Activated CD4-positive, alpha-beta T cell treated with anti-CD3 and anti-CD28 coated beads, Interleukin-2, amount 10 ng/mL, durations not matched to agents 7 days and 5 days (primary cell): ENCODE data around the gene TC2N. TPM values are rescaled to one million over a fixed set of nuclear protein-coding genes. Genes with fewer than 3 reads are reported as not detected.
A peak's percentile ranks its signal among the peaks of the same experiment; 100 is the strongest.
"Not testable (repeated sequence)": the region's sequence is repeated elsewhere in the genome, so short reads cannot be mapped to it uniquely, and the experiment has no call there.

Experiments
- CTCF ChIA-PET: fragments of 350-600 bp; sonication (Branson Sonifier 250); formaldehyde crosslinking; loops from one replicate; lab custom pipeline; 2021; ENCODE audit warnings: antibody characterized with exemption; lab: Charles Lee
- POLR2A ChIA-PET: fragments of 350-600 bp; sonication (Branson Sonifier 250); formaldehyde crosslinking; loops from one replicate; lab custom pipeline; 2021; ENCODE audit warnings: antibody characterized with exemption; lab: Charles Lee
- DNase-seq: peaks from one replicate; pipeline ENCODE4 v3.0.0-alpha.2; 2020
- H3K27ac Mint-ChIP-seq: one replicate; pipeline ENCODE4 v1.8.0; 2021; ENCODE audit warnings: mild to moderate bottlenecking, moderate library complexity, mixed read lengths
- H3K27me3 Mint-ChIP-seq: one replicate; pipeline ENCODE4 v1.8.0; 2021; ENCODE audit warnings: mixed read lengths
- H3K36me3 Mint-ChIP-seq: one replicate; pipeline ENCODE4 v1.8.0; 2021; ENCODE audit warnings: low read depth, mixed read lengths
- H3K4me1 Mint-ChIP-seq: one replicate; pipeline ENCODE4 v1.8.0; 2021; ENCODE audit warnings: mixed read lengths
- H3K4me3 Mint-ChIP-seq: one replicate; pipeline ENCODE4 v1.8.0; 2021; ENCODE audit warnings: mild to moderate bottlenecking, moderate library complexity, mixed read lengths
- H3K9me3 Mint-ChIP-seq: one replicate; pipeline ENCODE4 v1.8.0; 2021; ENCODE audit warnings: mixed read lengths
- total RNA-seq, 2 experiments: library from RNA; stranded (reverse); gene quantifications; one replicate each; pipeline ENCODE4 v1.2.3, GENCODE V29; 2021

Gene TC2N
- total RNA-seq, 2 experiments from 2014 or later: 196 to 216 TPM

DNA sequence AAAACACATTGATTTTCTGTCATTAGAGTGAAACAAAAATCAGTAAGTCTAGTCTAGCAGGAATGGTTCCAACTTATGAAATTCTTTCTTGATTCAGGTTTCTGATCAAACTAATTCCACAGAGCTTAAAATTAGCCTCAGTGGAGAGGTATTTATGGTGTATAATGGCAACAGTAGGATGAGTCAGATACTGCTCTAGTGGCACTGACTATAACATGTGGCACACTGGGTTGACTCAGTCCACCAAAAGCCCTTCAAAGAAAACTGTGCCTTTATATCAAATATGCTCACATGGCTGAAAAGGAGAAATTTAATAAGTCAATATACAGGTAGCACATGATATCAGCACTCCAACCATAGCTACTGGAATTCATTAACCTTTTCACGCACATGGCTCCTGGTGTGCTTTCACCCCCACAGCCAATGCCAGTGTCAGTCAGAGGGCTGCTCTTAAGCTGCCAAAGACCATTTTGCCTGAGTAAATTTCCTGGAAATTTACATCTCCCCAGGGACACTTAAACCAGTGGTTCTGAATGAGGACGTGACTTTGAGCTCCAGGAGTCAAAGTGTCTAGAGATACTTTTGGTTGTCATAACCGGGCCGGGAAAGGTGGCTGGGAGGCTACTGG, 113.7 kb downstream of the TC2N start:
- ChIA-PET POLR2A (no interaction called here), CTCF (interaction anchor here (0.6 to 1.4 kb wide), 3 partner anchors 9 to 893 kb away, joined by 3 read pairs; no protein-coding TSS in a partner anchor)
- peak overlapping the region; percentile 51 for H3K27ac Mint-ChIP-seq
- peaks cover 3% of the 10 kb centered on the region for H3K9me3 Mint-ChIP-seq
- peaks cover 24% of the 10 kb centered on the region for H3K36me3 Mint-ChIP-seq
- no peak for DNase-seq
- H3K4me1 Mint-ChIP-seq: no peaks in the 10 kb centered on the region
- H3K27me3 Mint-ChIP-seq: no peaks in the 10 kb centered on the region
- H3K4me3 Mint-ChIP-seq: no peak overlapping the region

GRCh38 chr14:91752961-91753360, 114.4 kb downstream of the TC2N start:
- ChIA-PET POLR2A (no interaction called here), CTCF (interaction anchor here (0.6 to 1.4 kb wide), 3 partner anchors 8 to 892 kb away, joined by 3 read pairs; no protein-coding TSS in a partner anchor)
- H3K4me3 Mint-ChIP-seq: no peak overlapping the region
- DNase-seq: no peak
- H3K4me1 Mint-ChIP-seq: no peaks in the 10 kb centered on the region
- H3K27ac Mint-ChIP-seq: no peak overlapping the region
- no peaks in the 10 kb centered on the region for H3K27me3 Mint-ChIP-seq
- peaks cover 3% of the 10 kb centered on the region for H3K9me3 Mint-ChIP-seq
- H3K36me3 Mint-ChIP-seq: peaks cover 18% of the 10 kb centered on the region

DNA sequence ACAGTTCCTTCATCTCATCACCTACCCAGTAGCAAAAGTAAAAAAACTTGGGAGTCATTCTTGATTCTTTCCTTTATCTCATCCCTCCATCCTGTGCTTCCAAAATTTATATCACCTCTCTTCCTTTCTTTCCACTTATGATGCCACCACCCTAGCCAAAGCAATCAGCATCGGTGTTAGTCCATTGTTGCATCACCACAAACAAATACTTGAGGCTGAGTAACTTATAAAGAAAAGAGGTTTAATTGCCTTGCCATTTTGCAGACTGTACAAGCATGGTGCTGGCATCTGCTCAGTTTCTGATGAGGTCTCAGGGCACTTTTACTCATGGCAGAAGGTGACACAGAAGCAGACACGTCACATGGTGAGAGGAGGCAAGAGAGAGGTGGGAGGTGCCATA, 115.6 kb downstream of the TC2N start:
- no peak for DNase-seq
- peaks cover 3% of the 10 kb centered on the region for H3K9me3 Mint-ChIP-seq
- H3K36me3 Mint-ChIP-seq: peaks cover 15% of the 10 kb centered on the region
- H3K4me1 Mint-ChIP-seq: no peaks in the 10 kb centered on the region
- no peak overlapping the region for H3K27ac Mint-ChIP-seq
- POLR2A ChIA-PET: no interaction called here
- CTCF ChIA-PET: no interaction called here
- H3K4me3 Mint-ChIP-seq: no peak overlapping the region
- no peaks in the 10 kb centered on the region for H3K27me3 Mint-ChIP-seq

DNA sequence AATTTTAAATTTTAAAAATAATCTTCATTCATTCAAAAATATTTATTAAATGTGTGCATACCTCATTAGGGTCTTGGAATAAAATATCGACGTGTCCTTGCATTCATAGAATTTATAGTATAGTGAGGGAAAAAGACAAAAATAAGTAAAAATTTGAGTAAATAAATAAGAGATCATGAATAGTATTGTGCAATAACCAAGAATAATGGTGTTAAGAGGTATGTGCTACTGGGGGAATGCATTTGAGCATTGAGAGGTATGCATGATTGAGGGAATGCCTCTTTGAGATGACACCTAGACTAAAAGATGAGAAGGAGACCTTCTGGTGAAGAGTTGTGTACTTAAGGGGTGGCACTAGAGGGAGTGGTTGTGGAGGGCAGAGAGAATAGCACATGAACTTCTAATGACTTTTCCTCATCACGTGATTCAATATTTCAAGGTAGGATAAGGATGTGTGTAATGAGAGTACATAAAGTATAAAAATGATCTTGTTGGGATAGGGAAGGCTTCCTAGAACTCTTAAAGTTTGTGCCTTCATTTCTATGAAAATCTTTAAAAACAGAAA, 116.6 kb downstream of the TC2N start:
- CTCF ChIA-PET: no interaction called here
- Mint-ChIP-seq H3K9me3 (peaks cover 3% of the 10 kb centered on the region), H3K4me1 (no peaks in the 10 kb centered on the region), H3K27ac (no peak overlapping the region), H3K4me3 (no peak overlapping the region), H3K36me3 (peaks cover 15% of the 10 kb centered on the region), H3K27me3 (no peaks in the 10 kb centered on the region)
- POLR2A ChIA-PET: no interaction called here
- DNase-seq: no peak

- Mint-ChIP-seq H3K27ac (no peak overlapping the region), H3K27me3 (no peaks in the 10 kb centered on the region), H3K9me3 (peaks cover 3% of the 10 kb centered on the region), H3K4me3 (no peak overlapping the region), H3K4me1 (no peaks in the 10 kb centered on the region), H3K36me3 (peaks cover 15% of the 10 kb centered on the region)
- DNase-seq: no peak
- CTCF ChIA-PET: no interaction called here
- POLR2A ChIA-PET: no interaction called here
Measured at GRCh38 chr14:91749868-91750267, 117.5 kb downstream of the TC2N start.

DNA sequence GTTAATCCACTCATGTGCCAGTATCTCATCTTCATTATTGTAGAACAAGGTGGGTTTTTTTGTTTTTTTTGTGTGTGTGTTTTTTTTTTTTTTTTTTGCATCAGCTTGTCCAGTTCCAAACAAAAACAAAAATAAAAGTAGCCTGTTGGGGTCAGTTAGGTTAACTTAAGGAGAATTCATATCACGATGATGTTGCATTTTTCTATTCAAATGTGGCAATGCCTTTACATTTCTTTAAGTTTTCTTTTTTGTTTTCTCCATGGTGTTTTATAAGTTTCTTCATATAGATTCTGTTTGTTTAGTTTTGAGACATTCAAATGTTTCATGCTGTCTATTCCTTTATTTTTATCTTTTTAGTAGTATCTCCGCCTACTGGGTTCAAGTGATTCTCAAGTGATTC, 119.3 kb downstream of the TC2N start:
- Mint-ChIP-seq H3K27me3 (no peaks in the 10 kb centered on the region), H3K36me3 (peaks cover 12% of the 10 kb centered on the region), H3K9me3 (peaks cover 3% of the 10 kb centered on the region), H3K27ac (no peak overlapping the region), H3K4me3 (no peak overlapping the region), H3K4me1 (no peaks in the 10 kb centered on the region)
- no peak for DNase-seq
- ChIA-PET CTCF (no interaction called here), POLR2A (no interaction called here)

GRCh38 chr14:91745344-91745743, 122.0 kb downstream of the TC2N start:
- Mint-ChIP-seq H3K4me1 (peaks cover 2% of the 10 kb centered on the region), H3K27me3 (peaks cover 3% of the 10 kb centered on the region), H3K9me3 (peaks cover 5% of the 10 kb centered on the region), H3K27ac (no peak overlapping the region), H3K36me3 (peaks cover 6% of the 10 kb centered on the region), H3K4me3 (no peak overlapping the region)
- POLR2A ChIA-PET: no interaction called here
- CTCF ChIA-PET: no interaction called here
- no peak for DNase-seq

DNA sequence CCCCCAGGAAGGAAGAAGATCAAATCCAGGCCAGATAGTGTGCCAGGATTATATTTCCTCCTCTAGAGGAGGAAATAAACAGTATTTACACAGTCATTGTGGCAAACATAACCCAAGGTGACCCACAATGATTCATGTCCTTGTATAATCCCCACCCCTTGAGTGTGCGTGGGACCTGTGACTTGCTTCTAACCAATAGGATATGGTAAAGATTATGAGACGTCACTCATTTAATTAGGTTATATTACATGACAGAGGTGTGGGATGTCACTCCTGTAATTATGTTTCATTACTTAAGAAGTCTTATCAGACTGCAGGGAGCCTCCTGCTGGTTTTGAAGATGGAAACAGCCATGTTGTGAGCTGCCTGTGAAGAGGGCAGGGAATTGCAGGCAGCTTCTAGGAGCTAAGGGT, 123.3 kb downstream of the TC2N start:
- H3K9me3 Mint-ChIP-seq: peaks cover 5% of the 10 kb centered on the region
- H3K4me1 Mint-ChIP-seq: peaks cover 6% of the 10 kb centered on the region
- H3K27me3 Mint-ChIP-seq: peaks cover 6% of the 10 kb centered on the region
- ChIA-PET CTCF (interaction anchor here (0.8 kb wide), 1 partner anchor 9 kb away, joined by 3 read pairs; no protein-coding TSS in a partner anchor), POLR2A (no interaction called here)
- no peak for DNase-seq
- peaks cover 4% of the 10 kb centered on the region for H3K36me3 Mint-ChIP-seq
- H3K4me3 Mint-ChIP-seq: no peak overlapping the region
- no peak overlapping the region for H3K27ac Mint-ChIP-seq

DNA sequence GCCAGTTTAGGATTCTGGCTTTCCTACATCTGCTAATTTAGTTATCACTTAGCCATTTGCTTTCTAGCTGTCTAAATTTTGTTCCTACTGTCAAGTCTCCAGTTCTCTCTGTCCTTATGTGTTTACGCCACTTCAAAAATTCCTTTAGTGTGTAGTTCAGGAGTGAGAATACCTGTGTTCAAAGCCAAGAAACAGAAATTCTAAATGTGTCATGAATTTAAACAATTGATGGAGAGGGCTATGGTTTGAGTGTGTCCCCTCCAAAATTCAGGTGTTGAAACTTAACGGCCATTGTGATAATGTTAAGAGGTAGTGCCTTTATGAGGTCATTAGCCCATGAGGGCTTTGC, 124.1 kb downstream of the TC2N start:
- no peak for DNase-seq
- POLR2A ChIA-PET: no interaction called here
- no peak overlapping the region for H3K4me3 Mint-ChIP-seq

GRCh38 chr14:91742621-91743304, 124.6 kb downstream of the TC2N start:
- no peak for DNase-seq
- Mint-ChIP-seq H3K4me3 (no peak overlapping the region), H3K27me3 (peaks cover 8% of the 10 kb centered on the region), H3K27ac (peak overlapping the region; percentile 59), H3K36me3 (no peaks in the 10 kb centered on the region), H3K4me1 (peaks cover 6% of the 10 kb centered on the region), H3K9me3 (peaks cover 5% of the 10 kb centered on the region)
- ChIA-PET CTCF (no interaction called here), POLR2A (no interaction called here)

More for the DNA sequence above, 124.1 kb downstream of the TC2N start:
- CTCF ChIA-PET: no interaction called here
- Mint-ChIP-seq H3K27me3 (peaks cover 8% of the 10 kb centered on the region), H3K4me1 (peaks cover 6% of the 10 kb centered on the region), H3K27ac (no peak overlapping the region), H3K9me3 (peaks cover 5% of the 10 kb centered on the region), H3K36me3 (no peaks in the 10 kb centered on the region)

- H3K27me3 Mint-ChIP-seq, CTCF ChIA-PET, DNase-seq, H3K4me3 Mint-ChIP-seq, H3K4me1 Mint-ChIP-seq, H3K27ac Mint-ChIP-seq, POLR2A ChIA-PET, H3K36me3 Mint-ChIP-seq, H3K9me3 Mint-ChIP-seq: not testable (repeated sequence)
Measured at GRCh38 chr14:91739867-91740266, 127.5 kb downstream of the TC2N start.

DNA sequence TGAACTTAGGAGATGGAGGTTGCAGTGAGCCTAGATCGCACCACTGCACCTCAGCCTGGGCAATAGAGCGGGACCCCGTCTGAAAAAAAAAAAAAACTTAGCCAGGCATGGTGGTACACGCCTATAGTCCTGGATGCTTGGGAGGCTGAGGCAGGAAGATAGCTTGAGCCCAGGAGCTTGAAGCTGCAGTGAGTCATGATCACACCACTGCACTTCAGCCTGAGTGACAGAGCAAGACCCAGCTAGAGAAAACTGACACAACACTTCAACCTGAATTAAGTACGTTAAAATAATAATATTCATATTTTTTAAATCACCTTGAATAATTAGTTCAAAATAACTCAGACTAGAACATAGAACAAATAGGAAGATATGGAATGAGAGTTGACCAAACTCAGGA, 129.7 kb downstream of the TC2N start:
- Mint-ChIP-seq H3K27me3 (peaks cover 8% of the 10 kb centered on the region), H3K4me3 (no peak overlapping the region), H3K36me3 (peaks cover 6% of the 10 kb centered on the region), H3K4me1 (peaks cover 8% of the 10 kb centered on the region), H3K27ac (no peak overlapping the region), H3K9me3 (peaks cover 5% of the 10 kb centered on the region)
- no peak for DNase-seq
- CTCF ChIA-PET: interaction anchor here (0.7 kb wide), 1 partner anchor 235 kb away, joined by 3 read pairs; no protein-coding TSS in a partner anchor
- POLR2A ChIA-PET: no interaction called here

DNA sequence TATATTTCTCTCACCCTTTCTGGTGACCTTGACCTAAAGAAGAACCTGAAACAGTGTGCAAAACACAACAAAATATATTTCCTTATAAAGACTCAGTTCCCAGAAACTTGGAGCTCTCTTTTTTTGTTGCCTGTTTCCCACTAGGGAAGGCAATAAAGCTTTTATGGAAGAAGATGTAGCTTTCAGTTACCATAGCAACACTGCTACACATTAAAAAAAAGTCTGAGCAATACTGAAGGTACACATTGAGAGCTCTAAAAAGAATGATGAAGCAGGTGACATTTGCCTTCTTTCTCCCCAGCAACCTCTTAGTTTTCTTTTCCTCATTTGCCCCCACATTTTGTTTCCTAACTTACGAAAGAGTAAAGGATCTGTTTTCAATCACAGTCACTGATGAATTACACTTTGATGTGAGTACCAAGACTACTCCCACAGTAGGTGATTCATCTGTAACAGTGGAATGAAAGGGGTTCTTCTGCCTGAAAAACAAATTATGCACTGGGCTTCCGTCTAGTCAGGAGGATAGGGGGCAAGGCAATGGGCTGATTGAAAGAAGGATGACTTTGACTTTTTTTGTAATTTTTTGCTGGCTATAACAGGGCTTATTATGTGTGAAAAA, 134.4 kb downstream of the TC2N start:
- Mint-ChIP-seq H3K27ac (no peak overlapping the region), H3K27me3 (no peaks in the 10 kb centered on the region), H3K4me1 (peaks cover 4% of the 10 kb centered on the region), H3K36me3 (peaks cover 6% of the 10 kb centered on the region), H3K4me3 (no peak overlapping the region), H3K9me3 (peaks cover 2% of the 10 kb centered on the region)
- ChIA-PET POLR2A (no interaction called here), CTCF (interaction anchor here (1.0 to 2.0 kb wide), 2 partner anchors 13 to 15 kb away, joined by 3 to 4 read pairs; no protein-coding TSS in a partner anchor)
- DNase-seq: no peak
